NCI-H2107 treated with DMSO at 0.1 percent for 48 hours (cell line): Measurements from ENCODE around the gene SSNA1.

Experiments used
- DNase-seq: peaks from one replicate; lab custom pipeline; 2025; ENCODE audit not compliant: unreplicated experiment; lab: John Stamatoyannopoulos, UW

SSNA1 gene

DNA sequence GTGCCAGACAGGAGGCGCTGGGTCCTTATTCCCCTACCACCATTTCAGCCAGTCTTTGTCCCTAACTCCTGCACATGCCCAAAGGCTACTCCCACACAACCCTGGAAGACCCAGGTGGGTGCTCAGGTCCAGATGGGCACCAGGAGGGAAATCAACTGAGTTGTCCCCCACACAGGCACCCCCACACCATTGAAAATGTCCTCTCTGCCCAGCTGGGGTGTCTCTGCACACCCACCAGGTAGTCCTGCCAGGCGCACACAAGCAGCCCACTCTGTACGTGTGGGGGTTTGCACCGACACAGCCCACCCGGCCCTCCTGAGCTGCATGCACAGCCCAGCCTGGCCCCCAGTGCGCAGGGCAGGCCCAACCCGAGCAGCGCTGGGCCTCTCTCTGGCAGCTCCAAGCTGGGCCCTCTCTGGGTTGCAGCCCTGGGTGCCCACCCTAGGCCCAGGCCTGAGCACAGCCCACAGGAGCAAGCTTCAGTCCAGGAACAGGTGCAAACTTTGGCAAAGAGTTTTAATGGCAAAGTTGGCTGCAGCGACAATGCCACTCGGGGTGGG, 31.4 kb downstream of the SSNA1 start:
- DNase-seq, result no peak

DNA sequence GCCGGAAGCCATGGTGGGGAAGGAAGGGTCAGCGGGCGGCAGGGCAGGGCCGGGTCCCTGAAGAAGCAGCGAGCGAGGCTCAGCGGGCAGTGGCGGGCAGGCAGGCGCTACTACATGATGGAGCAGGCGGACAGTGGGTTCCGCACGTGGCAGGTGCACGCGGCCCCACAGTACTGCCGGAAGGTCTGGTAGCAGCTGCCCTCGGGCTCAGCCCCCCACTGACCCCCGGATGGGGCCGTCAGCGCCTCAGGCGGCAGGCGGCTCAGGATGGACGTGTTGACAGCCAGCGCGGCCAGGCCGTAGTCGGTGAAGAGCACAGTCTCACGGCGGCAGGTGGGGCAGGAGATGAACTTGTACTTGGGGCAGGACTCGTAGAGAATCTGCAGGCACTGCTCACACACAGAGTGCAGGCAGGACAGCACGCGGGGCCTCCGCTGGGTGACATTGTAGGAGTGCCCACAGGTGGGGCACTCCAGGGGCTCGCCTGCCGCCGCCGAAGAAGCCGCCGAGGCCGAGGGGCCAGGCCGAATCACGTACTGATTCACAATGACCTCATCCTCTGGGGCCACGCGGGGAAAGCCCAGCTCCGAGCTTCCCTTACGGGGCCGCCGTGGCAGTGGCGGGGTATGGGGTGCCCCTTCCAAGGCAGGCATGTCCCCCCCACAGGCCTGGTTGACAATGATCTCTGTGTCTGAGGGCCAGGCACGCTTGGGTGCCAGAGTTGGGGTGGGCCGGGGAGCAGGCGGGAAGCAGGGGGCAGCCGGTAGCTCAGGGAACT, 32.0 kb downstream of the SSNA1 start:
- no peak for DNase-seq

DNA sequence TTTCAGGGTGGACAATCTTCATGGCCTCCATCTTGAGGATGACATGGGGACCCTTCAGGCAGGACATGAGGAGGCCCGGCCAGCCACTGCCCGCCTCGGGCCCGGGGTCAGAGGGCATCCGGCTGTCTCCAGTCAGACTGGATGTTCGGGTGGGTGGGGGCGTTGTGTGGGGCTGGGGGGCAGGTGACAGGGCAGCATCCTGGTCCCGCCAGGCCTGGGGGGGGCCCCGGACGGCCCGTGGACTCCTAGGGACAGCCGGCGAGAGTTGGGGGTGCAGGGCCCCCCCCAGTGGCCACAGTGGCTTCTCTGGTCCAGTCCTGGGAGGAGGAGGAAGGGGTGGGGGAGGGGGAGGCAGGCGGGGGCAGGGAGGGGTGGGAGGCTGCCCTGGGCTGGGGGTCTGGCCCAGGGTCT, 32.6 kb downstream of the SSNA1 start:
- no peak for DNase-seq

DNA sequence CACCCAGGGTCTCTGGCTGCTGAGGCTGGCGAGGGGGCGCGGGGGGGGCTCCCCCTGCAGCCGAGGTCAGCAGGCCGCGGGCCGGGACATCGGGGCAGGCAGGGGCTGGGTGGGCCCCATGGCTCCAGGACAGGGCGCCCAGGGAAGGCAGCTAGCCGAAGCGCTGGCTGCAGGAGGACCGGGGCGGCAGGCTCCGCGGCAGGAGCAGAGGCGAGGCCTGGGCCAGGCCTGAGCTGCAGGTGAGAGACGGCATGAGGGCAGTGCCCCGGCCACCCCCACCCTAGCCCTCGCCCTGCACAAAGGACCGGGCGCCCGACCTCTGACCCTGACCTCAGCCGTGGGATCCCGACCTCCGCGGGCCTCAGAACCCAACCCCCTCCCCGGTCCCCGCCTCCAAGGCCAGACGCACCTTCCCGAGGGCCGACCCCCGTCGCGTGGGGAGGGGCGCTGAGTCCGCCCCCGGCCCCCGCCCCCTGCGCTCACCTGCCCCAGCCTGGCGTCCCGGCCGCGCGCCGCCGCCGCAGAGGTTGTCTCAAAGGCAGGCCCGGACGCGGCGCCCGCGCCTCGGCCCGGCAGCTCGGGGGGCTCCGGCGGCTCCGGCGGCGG, 33.1 kb downstream of the SSNA1 start:
- DNase-seq, result no peak

DNA sequence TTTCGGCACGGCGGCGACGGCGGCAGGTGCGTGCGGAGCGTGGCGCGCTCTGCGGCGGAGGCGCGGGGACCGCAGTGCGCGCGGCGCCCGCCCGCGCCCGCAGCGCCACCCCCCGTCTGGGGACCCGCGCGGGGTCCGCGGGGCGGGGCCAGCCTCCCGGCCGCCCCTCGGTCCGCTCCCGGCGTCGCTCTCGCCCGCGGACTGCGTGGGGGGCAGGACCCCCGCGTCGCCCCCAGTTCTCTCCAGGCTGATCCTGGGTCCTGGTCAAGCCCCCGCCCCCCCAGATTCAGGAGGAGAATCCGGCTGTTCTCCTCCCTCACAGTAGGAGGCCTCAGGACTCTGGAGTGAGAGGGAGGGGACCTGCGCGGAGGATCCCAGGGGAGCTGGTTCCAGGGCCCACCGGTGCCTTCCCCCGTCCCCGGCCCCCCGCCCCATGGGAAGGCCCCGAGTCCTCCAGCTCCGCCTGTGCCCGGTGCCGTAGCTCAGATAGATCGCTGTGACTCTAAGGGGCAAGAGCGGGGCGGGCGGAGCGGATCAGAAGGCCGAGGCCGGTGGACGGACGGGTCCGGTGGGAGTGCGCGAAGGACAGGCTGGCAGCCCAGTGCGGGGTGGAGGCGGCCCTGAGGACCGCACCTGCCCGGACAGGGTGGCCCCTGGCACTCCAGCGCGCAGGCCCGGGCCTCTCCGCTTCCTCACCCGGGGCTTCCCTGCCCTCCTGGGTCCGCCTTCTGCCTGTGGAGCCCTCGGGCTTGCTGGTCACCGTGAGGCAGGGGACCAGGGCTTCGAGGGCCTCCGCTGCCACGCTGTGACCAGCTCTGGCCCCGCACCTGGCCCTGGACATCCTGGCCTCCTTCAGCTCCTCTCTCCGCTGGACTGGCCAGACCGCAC, 34.0 kb downstream of the SSNA1 start, which contains the start of gene RNF208:
RNF208 (minus strand) TSS at position 51 of the 888 bp plus-strand sequence. CDS start 1,028 bp downstream, outside the sequence.
- no peak for DNase-seq

DNA sequence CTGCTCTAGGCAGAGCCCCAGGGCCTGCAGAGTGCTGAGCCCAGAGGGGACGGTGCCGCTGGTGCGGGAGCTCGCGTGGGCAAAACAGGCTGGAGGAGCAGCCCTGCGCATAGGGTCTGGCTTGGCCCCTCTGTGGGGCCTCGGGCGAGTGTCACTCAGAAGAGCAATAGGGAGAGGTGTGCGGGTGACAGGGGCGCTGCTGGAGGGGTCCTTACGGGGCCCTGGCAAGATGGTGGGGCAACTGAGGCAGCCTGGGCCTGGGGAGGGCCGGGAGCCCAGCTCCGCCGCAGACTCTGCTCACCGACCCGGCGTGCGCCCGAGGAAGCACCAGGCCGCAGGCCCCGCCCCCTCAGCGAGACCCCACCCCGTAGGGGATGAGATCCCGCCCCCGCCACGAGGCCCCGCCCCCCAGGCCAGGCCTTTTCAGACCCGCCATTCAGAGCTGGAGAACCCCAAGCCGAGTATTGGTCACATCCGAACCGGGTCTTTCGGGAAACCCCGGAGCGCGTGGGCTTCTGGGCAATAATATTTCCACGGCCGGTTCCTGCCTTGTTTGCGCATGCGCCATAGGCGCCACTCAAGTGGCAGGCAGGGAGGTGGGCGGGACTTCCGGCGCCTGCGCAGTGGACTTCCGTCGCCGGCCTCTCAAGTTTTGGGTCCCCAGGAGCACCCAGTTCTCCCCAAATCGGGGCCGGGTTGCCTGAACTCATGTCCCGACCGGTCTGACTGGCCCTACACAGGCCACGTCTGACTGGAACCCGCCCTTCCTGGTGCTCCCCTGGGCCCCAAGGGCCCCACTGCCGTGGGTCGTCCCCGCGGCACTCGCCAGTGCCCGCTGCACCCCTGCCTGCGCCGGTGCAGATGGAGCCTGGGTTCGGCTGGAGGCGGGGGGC, 34.8 kb downstream of the SSNA1 start:
- DNase-seq, result peak; percentile 95

DNA sequence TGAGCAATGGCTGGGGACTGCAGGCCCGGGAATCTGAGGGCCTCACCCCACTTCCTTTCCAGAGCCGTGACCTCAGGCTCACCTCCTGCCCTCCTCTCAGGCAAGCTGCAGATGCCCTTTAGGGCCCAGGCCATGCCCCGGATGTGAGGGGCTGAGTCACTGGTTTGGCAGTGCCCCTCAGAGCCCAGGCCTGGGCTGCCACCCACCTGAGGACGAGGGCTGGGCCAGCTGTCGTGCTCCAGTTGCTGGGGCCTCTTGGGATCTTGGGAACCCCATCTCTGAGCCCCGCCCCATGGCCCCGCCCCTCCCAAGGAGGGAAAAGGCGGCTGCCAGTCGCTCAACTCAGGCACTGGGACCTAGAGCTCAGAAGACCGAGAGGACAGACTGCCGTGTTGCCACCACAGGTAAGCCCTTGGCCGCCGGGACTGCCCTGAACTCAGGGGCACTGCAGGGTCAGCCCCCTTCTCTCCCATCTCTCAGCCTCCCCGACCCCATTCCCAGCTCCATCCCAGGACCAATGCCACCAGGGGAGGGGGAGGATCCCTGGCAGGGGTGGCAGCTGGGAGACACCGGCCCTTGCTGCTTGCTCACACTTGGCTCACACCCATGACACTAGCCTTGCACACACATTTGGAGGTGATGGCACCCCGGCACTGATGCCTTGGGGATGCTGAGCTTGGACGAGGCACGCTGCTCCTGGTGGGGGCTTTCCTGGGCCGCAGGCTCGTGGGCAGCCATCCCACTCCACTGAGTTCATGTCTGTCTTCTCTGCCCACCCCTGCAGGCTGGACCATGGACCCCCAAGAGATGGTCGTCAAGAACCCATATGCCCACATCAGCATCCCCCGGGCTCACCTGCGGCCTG, 36.6 kb downstream of the SSNA1 start, which contains the start of gene CYSRT1:
CYSRT1 (plus strand) TSS at position 345 of the 865 bp plus-strand sequence; CDS start at position 793, 448 bp downstream.
- DNase-seq, result no peak

DNA sequence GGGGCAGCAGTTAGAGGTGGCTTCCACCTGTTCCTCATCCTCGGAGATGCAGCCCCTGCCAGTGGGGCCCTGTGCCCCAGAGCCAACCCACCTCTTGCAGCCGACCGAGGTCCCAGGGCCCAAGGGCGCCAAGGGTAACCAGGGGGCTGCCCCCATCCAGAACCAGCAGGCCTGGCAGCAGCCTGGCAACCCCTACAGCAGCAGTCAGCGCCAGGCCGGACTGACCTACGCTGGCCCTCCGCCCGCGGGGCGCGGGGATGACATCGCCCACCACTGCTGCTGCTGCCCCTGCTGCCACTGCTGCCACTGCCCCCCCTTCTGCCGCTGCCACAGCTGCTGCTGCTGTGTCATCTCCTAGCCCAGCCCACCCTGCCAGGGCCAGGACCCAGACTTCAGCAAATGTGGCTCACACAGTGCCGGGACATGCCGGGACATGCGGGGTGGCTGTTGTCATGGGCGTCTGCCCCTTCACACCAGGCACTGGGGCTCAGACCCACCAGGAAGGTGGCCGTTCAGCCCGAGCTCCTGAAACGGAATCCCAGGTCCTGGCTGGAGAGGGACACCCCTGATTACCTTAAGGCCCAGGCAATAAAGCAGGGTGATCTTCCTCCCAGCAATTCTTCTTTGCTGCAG, 37.3 kb downstream of the SSNA1 start:
- DNase-seq, result no peak

DNA sequence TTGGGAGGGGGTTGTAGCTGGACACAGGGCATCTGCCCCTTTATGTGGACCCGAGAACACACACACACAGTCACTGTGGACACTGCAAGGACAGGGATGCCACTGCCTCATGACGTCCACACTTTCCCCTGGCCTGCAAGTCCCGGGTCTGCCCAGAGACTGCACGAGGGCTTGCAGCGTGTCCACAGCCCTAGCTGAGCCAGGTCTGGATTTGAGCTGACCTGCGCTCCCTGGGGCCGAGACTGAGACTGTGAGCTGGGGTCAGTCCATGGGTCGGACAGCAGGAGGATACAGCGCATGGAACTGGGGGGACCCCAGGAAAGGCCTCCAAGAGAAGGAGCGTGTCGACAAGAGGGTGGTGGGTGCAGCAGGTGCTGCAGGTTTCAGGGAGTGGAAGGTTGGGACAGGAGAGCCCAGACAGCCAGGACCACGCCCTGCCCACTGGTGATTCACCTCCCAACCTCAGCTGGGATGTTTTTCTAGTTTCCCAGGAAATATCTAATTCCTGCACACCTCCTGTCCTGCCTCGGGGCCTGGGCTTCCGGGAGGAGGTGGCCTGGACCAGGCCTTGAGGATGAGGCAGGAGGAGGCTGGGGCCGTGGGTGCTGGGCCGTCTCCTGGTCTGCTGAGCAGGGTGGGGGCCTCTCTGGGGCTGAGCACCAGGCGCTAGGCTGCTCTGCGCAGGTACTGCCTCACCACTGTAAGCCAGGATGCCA, 38.0 kb downstream of the SSNA1 start:
- no peak for DNase-seq

DNA sequence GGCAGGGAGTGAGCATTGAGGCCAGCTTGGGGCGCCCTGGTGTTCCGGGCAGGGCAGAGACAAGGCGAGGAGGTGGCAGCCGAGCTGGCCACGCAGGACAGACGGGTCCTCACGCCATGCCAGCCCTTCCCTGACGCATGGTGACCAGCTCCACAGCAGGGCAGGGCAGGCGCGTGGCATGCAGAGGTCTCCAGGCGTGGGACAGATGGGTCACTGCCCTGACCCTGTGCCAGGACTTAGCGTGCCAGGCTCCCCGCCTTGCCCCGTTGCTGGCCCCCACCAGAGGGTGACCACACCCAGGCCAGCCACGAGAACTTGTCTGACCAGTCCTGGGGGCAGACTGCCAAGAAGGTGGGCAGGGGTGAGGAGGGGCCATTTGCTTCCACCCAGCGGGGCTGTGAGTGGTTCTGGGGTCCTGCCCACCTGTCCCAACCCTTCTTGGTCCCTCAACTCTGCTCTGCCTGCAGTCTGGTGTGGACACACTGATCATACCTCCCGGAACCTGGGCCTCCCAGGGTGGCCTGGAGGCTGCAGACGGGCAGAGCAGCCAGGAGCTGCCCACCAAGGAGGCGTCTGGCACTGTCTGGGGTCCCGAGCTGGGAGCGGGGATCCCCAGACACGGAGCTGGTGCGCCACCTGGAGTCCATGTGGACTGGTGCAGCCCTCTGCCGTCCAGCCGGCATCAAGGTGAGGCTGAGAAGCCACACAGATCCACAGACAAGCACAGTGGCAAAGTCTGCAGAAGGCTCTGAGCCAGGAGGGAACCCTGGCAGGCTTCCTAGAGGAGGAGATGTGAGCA, 38.8 kb downstream of the SSNA1 start, which contains the start of gene RNF224:
RNF224 (plus strand) TSS at position 449 of the 799 bp plus-strand sequence. CDS start 834 bp downstream, outside the sequence.
- DNase-seq, result peak; percentile 51

DNA sequence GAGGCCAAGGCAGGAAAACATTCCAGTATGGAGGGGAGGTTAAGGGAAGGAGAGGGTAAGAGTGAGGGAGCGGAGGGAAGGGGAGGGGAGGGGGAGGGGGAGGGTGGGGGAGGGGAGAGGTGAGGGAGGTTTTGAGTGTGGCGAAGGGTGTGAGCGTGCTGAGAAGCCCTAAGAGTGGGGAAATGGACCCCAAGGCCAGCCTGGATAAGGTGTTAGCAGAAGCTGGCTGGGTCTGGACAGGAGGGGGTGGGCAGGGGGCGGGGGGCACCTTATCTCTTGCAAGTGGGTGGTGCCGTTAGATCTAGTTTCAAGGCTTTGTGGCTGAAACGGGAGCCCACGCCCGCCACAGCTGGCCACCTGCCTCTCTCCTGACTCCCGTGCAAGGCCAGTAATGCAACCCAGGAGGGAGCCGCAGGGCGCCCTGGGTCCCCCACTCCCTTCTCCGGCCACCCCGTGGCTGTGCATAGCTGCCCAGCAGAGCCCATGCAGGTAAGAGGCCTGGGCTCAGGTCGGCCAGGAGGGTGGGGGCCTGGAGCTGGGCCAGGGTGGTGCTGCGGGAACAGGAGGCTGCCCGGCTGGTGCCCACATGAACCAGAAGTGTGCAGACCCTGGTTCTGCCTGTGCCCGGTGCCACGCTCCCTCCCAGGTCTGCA, 39.5 kb downstream of the SSNA1 start:
- no peak for DNase-seq

DNA sequence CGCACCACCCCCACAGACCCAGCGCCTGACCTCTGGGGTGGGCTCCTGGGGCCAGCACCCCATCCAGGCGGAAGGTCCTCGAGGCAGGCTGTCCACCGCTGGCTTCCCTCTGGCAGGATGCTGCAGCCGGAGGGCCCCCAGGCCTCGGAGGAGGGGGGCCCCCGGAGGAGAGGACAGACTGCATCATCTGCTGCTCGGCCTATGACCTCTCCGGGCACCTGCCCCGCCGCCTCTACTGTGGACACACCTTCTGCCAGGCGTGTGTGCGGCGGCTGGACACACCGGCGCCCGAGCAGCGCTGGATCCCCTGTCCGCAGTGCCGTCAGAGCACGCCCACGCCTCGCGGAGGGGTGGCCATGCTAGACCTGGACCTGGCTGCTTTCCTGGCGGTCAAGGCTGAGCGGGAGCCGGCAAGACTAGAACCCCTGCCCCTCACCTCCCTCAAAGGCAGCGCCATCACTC, 40.1 kb downstream of the SSNA1 start:
- no peak for DNase-seq

DNA sequence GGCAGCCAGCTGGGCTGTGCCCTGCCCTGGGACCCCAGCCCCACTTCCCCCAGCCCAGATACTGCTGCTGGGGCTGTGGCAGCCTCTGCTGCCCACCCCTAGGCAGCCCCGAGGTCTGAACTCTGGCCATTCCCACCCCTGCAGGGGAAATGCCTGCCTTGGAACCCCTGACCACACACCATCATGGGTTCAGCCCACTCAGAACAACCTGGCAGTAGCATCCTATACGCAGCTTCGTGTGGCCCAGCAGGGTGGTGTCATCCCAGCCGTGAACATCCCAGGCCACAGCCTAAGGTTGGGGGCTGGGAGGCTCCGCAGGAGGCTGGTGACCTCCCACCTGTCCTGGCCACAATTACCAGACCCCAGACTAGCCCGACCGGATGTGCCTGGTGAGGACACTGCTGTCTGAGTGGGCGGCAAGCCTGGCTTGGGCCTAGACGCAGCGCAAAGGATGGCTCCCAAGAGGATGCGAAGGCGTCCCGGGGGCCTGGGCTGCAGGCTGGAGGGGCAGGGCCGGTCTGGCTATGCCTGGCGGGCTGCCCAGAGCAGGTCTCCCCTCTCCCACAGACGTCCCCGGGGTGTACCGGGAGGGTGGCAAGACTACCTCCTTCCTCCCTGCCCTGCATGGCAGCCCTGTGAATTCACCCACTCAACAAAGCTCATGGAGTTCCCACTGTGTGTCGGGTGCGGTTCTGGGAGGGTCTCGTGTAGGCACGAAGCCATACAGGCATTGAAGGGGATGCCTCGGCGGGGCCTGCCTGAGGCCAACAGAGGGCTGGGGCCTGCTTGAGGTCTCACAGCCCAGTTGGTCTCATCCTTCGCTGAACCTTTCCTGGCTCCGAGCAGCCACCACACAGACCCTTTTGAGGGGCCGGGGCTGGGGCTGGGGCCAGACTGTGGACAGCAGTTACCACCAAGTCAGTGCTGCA, 40.8 kb downstream of the SSNA1 start:
- no peak for DNase-seq

DNA sequence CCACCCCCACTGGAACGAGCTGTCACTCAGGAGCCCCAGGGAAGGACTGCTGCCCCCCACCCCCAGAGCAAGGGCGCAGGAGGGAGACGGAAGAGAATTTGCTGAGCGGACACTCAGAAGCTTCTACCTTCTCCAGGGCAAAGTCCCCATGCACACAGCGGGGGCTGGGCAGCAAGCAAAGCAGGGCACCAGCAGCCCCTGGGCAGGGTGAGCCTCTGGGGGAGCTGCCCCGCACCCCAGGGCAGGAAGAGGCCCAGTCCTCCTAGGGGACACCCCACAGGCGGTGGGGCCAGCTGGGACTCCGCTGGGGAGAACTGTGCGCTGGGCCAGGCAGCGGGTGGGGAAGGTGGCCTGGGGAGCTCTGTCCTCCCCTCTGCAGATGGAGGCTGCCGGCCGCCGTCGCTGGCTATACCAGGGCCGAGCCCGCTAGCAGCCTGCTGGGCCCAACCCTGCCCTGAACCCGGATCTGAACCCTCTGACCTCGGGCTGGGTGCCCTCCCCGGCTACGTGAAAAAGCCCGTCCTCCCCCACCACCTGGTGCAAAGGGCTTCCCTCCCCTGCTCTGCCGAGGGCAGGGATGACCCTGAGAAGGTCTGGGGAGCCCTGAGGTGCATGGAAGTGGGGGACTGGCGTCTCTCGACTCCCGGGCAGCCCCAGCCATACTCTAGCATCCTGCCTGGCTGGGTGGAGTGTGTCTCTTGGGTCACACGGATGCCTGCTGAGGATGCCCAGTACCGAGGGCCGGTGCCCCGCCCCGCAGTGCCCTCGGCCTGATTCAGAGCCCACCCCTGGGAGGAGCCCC, 41.6 kb downstream of the SSNA1 start:
- no peak for DNase-seq
